Brain microvascular endothelial cell (primary cell): ENCODE measurements around the gene ATG4C.

ENCODE experiments used
- DNase-seq: peaks from one replicate; pipeline ENCODE4 v3.0.0-alpha.2; 2020
- H3K27ac ChIP-seq: fragments of 250-450 bp; sonication (Bioruptor Pico); 2 replicates; pipeline ENCODE4 v1.5.1; 2020; ENCODE audit warnings: mild to moderate bottlenecking, moderate library complexity
- H3K27me3 ChIP-seq: fragments of 250-450 bp; sonication (Bioruptor Pico); replicated peaks from 2 replicates; pipeline ENCODE4 v1.5.1; 2020; ENCODE audit warnings: mild to moderate bottlenecking
- H3K36me3 ChIP-seq: fragments of 250-450 bp; sonication (Bioruptor Pico); replicated peaks from 2 replicates; pipeline ENCODE4 v1.5.1; 2020; ENCODE audit warnings: mild to moderate bottlenecking
- H3K4me3 ChIP-seq: 2 replicates; pipeline ENCODE4 v1.5.1; 2011; ENCODE audit warnings: low read depth, mild to moderate bottlenecking, control low read depth, low read length, moderate library complexity
- in situ Hi-C: cut with HindIII; loops from 2 replicates; pipeline ENCODE4 v1.10.0; 2017; ENCODE audit warnings: low sequenced_read_pairs, low pct_ligation_motif_present
- TF ChIP-seq, protein P1 (sequence below): IDR thresholded peaks from 2 replicates; pipeline ENCODE4 v1.5.1; 2011; ENCODE audit warnings: low read depth, mild to moderate bottlenecking, moderate library complexity, low read length, control low read depth, inconsistent platforms; ENCODE audit errors: missing control alignments

ATG4C gene

DNA sequence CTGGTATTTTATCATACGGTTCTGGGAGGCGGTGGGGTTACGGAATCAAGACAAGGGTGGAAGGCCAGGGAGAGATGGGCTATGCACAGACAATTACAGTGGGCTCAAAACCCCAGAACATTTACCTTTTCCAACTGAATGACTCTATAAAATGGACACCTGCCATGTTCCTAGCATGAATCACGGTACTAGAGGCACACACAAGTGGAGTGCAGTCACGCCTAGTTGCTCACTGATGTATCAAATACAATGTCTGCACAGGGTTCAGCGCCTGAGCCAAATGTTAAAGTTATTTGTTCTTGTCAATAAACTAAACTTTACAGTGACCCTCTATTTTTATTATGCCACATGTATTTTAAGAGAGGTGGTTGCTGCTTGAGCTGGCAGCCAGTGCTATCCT, 121.4 kb downstream of the ATG4C start:
- no peaks in the 10 kb centered on the region for H3K36me3 ChIP-seq
- no peak for DNase-seq
- in situ Hi-C loops = no loop called here
- H3K4me3 ChIP-seq = no peak overlapping the region
- no peak overlapping the region for H3K27ac ChIP-seq
- no peaks in the 10 kb centered on the region for H3K27me3 ChIP-seq
- TF ChIP-seq, protein P1, sequence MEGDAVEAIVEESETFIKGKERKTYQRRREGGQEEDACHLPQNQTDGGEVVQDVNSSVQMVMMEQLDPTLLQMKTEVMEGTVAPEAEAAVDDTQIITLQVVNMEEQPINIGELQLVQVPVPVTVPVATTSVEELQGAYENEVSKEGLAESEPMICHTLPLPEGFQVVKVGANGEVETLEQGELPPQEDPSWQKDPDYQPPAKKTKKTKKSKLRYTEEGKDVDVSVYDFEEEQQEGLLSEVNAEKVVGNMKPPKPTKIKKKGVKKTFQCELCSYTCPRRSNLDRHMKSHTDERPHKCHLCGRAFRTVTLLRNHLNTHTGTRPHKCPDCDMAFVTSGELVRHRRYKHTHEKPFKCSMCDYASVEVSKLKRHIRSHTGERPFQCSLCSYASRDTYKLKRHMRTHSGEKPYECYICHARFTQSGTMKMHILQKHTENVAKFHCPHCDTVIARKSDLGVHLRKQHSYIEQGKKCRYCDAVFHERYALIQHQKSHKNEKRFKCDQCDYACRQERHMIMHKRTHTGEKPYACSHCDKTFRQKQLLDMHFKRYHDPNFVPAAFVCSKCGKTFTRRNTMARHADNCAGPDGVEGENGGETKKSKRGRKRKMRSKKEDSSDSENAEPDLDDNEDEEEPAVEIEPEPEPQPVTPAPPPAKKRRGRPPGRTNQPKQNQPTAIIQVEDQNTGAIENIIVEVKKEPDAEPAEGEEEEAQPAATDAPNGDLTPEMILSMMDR = no peak

DNA sequence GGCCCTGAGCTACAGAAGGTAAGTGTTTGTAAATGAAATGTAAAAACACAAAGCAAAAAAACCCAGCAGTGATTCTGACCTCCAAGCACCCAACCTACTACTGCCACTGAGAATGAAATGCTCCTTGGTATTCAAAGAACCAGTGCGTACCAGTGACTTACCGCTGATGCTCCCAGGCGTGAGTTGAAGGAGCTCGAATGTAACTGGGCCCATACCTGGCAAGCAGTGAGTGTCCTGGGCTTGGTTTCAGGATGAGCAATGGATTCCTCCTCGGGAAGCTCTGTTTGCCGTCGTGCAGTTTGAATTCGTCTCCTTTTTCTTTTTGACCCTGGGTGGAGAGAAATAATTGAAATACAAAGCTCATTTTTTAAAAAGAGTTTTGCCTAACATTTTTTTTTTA, 121.9 kb downstream of the ATG4C start:
- H3K27me3 ChIP-seq = no peaks in the 10 kb centered on the region
- no peak overlapping the region for H3K27ac ChIP-seq
- H3K4me3 ChIP-seq = no peak overlapping the region
- no peaks in the 10 kb centered on the region for H3K36me3 ChIP-seq
- no peak for DNase-seq
- in situ Hi-C loops = no loop called here
- TF ChIP-seq, protein P1 = no peak

DNA sequence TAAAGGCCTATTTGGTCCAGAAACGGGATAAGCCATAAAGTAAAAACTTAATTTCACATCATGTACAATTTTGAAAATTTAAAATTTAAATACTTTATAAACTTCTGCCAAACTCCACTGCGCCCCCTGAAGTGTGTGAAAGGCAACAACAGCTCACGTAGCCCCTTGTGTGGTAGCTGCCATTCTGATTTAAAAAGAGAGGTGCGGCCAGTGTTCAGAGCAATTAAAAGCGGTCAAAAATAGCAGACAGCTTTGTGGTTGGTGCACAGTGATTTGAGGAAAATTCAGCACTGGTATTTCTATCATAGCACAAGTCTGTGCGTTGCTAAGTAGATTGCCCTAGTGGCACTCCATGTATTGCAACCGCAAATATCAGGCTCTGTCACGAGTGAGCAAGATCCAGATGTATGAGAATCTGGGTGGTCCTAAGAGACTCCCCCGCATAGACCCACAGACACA, 122.5 kb downstream of the ATG4C start:
- Histone ChIP-seq H3K4me3 (no peak overlapping the region), H3K27me3 (no peaks in the 10 kb centered on the region), H3K36me3 (no peaks in the 10 kb centered on the region), H3K27ac (no peak overlapping the region)
- TF ChIP-seq, protein P1 = peak; percentile 75
- peak; percentile 10 for DNase-seq
- in situ Hi-C loops = no loop called here

DNA sequence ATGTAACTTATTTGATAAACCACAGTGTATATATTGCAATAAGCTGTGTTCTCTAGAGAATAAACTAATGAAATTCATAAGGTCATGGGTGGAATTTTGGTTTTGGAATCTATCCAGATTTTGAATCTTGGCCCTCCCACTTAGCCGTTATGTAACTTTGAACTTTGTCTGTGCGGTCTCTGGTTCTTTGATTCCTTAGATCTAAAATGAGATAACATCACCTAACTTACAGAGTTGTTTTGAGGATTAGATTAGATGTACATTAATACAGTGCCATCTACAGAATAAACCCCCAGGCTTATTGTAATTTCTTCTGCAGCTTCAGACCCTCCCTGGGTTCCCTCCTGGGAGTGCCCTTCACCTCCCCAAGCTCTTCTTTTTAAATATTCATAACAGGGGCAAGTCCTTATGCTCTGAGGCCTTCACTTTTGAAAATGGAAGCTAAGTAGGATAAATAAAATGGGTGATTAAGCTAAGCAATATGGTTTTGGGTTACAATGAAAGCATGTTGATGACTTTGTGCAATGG, 124.3 kb downstream of the ATG4C start:
- Histone ChIP-seq H3K36me3 (no peaks in the 10 kb centered on the region), H3K27ac (no peak overlapping the region), H3K27me3 (no peaks in the 10 kb centered on the region), H3K4me3 (no peak overlapping the region)
- TF ChIP-seq, protein P1 = no peak
- in situ Hi-C loops = no loop called here
- no peak for DNase-seq

DNA sequence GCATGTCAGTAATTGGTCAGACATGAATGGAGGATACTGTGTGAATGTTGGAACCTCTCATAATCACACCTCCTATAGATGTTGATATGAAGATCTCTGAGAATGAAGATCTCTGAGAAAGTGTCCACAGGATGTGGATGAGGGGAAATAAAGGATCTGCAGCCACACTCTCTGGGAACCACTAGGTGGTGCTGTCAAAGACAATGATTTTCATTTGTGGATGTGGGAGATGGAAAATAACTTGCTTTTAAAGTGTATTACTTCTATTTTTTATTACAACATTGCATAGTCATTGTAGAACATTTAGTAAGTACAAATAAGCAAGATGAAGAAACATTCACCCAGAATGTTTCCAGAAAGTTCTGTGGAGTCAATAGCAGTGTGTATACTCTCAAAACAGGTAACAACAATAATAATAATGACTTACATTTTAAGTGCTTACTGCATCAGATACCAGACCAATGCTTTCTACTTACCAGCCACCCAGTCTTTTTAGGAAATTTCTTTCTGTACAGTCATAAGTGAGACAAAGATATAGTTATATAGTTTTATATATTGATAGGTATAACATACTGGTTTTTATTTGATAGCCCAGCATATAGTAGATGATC, 128.2 kb downstream of the ATG4C start:
- in situ Hi-C loops = no loop called here
- Histone ChIP-seq H3K36me3 (no peaks in the 10 kb centered on the region), H3K4me3 (no peak overlapping the region), H3K27me3 (no peaks in the 10 kb centered on the region), H3K27ac (no peak overlapping the region)
- TF ChIP-seq, protein P1 = peak; percentile 89
- DNase-seq = peak; percentile 18
